Measurements from ENCODE around the gene C1QTNF8.

DNA sequence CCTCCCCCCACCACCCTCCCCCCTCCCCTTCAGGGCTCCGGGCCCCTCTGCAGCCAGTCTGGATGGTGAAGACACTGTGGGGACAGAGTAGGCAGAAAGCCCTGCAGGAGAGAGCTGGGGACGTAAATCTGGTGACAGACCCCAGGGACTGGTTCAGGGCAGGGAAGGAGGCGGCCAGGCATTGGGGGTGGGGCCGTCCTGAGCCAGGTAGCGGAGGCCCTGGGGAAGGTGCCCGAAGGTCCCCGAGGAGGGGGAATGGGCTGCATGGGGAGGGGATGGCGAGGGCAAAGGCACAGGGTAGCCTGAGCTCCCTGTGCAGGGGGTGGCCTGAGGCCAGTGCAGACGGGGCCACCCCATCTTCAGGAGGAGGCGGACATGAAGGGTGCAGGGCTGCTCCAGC is 30.5 kb upstream of the C1QTNF8 start:
- TF ChIP-seq, protein P1, sequence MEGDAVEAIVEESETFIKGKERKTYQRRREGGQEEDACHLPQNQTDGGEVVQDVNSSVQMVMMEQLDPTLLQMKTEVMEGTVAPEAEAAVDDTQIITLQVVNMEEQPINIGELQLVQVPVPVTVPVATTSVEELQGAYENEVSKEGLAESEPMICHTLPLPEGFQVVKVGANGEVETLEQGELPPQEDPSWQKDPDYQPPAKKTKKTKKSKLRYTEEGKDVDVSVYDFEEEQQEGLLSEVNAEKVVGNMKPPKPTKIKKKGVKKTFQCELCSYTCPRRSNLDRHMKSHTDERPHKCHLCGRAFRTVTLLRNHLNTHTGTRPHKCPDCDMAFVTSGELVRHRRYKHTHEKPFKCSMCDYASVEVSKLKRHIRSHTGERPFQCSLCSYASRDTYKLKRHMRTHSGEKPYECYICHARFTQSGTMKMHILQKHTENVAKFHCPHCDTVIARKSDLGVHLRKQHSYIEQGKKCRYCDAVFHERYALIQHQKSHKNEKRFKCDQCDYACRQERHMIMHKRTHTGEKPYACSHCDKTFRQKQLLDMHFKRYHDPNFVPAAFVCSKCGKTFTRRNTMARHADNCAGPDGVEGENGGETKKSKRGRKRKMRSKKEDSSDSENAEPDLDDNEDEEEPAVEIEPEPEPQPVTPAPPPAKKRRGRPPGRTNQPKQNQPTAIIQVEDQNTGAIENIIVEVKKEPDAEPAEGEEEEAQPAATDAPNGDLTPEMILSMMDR (IDR thresholded peaks at IDR 0.05; ENCODE audit: insufficient read depth, low read length), result no peak
- TF ChIP-seq, protein P2, sequence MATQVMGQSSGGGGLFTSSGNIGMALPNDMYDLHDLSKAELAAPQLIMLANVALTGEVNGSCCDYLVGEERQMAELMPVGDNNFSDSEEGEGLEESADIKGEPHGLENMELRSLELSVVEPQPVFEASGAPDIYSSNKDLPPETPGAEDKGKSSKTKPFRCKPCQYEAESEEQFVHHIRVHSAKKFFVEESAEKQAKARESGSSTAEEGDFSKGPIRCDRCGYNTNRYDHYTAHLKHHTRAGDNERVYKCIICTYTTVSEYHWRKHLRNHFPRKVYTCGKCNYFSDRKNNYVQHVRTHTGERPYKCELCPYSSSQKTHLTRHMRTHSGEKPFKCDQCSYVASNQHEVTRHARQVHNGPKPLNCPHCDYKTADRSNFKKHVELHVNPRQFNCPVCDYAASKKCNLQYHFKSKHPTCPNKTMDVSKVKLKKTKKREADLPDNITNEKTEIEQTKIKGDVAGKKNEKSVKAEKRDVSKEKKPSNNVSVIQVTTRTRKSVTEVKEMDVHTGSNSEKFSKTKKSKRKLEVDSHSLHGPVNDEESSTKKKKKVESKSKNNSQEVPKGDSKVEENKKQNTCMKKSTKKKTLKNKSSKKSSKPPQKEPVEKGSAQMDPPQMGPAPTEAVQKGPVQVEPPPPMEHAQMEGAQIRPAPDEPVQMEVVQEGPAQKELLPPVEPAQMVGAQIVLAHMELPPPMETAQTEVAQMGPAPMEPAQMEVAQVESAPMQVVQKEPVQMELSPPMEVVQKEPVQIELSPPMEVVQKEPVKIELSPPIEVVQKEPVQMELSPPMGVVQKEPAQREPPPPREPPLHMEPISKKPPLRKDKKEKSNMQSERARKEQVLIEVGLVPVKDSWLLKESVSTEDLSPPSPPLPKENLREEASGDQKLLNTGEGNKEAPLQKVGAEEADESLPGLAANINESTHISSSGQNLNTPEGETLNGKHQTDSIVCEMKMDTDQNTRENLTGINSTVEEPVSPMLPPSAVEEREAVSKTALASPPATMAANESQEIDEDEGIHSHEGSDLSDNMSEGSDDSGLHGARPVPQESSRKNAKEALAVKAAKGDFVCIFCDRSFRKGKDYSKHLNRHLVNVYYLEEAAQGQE (IDR thresholded peaks at IDR 0.05; ENCODE audit: insufficient replicate concordance, low read depth), result no peak
- no peak for TF ChIP-seq POLR2AphosphoS5 (IDR thresholded peaks at IDR 0.05; ENCODE audit: low read depth)
